Adrenal gland (tissue), 12 donors: ENCODE measurements around the gene ADAMTSL1. TPM values are rescaled to one million over a fixed set of nuclear protein-coding genes. Genes with fewer than 3 reads are reported as not detected.

Source experiments
- DNase-seq, 7 donors: peaks; one replicate each; pipeline ENCODE4 v3.0.0-alpha.2; 2019 to 2020
- H3K27ac ChIP-seq, 5 donors: fragments of 200-600 bp; sonication (generic) in 4 of 5; 1 replicate in 3 of 5; 2 replicates in 2 of 5; pipeline versions ENCODE4 v1.5.1 to v1.8.0; 2016 to 2020; ENCODE audit warnings: mild to moderate bottlenecking in 1 of 5
- H3K27me3 ChIP-seq: fragments of 200-600 bp; 2 replicates; pipeline ENCODE4 v1.8.0; 2021
- H3K36me3 ChIP-seq, 2 donors: fragments of 200-600 bp; replicated peaks in 1 of 2; 1 replicate in 1 of 2; 2 replicates in 1 of 2; pipeline versions ENCODE4 v1.5.1 to v1.8.0; 2018 to 2022
- H3K4me1 ChIP-seq, 2 donors: fragments of 200-600 bp; replicated peaks in 1 of 2; 1 replicate in 1 of 2; 2 replicates in 1 of 2; pipeline versions ENCODE4 v1.5.1 to v1.8.0; 2018 to 2021
- H3K4me3 ChIP-seq, 4 donors: fragments of 200-600 bp; sonication (generic) in 3 of 4; one replicate each; pipeline ENCODE4 v1.5.1; 2016 to 2018
- H3K9me3 ChIP-seq, 3 donors: fragments of 200-600 bp; sonication (generic) in 1 of 3; replicated peaks in 1 of 3; 1 replicate in 2 of 3; 2 replicates in 1 of 3; pipeline versions ENCODE4 v1.5.1 to v1.8.0; 2016 to 2021
- POLR2A ChIP-seq, 2 donors: fragments of 450-650 bp; IDR thresholded peaks; one replicate each; pipeline ENCODE4 v1.6.1; 2017; ENCODE audit warnings: antibody characterized with exemption in 2 of 2, mild to moderate bottlenecking in 2 of 2, moderate library complexity in 1 of 2
- WGBS, 4 donors: extraction: QIAGEN DNeasy Blood & Tissue Kit in 2 of 4; methylation state at CpG; one replicate each; pipeline versions ENCODE4 v1.1.5 to v1.1.7; 2013 to 2017; 5-methylcytosine and 5-hydroxymethylcytosine counted together
- intact Hi-C, 2 donors: fragments of 100-400 bp; cut with DNase I; formaldehyde crosslinking; loops; one replicate each; pipeline versions ENCODE4 v1.14.1 to v1.15.0; 2022 to 2023
- polyA plus RNA-seq, 3 donors: library from polyadenylated mRNA; stranded (reverse); fragments of 200-250 nt in 2 of 3; fragments of 350-450 nt in 1 of 3; fragmentation: Illumina TruSeq in 1 of 3; extraction: RNeasy Lipid Tissue Mini Kit (QIAGEN cat#74804) in 1 of 3; gene quantifications; one replicate each; pipeline ENCODE4 v1.2.3, GENCODE V29; 2013 to 2014
- total RNA-seq, 9 donors: library from RNA; depleted of rRNA in 4 of 9; stranded (reverse); fragments of >200 nt in 4 of 9; fragments of 120-200 nt in 1 of 9; fragmentation: NEBNext Ultra II Directional in 1 of 9; extraction: Animal tissue kit (Norgen Biotek cat#: 25700) in 1 of 9; gene quantifications; one replicate each; pipeline versions ENCODE4 v1.1.0 to v1.2.4, GENCODE V29; 2013 to 2023
- TF ChIP-seq, protein P1 (sequence below), 6 experiments: fragments of 450-650 bp in 4 of 6; fragments of 200-600 bp in 2 of 6; sonication (generic) in 1 of 6; IDR thresholded peaks; 1 replicate in 5 of 6; 2 replicates in 1 of 6; pipeline versions ENCODE4 v1.5.1 to v1.8.0; 2016 to 2021; ENCODE audit warnings: antibody characterized with exemption in 6 of 6, mild to moderate bottlenecking in 2 of 6, moderate library complexity in 1 of 6
- donor health status: healthy with polysubstance abuse.
- donor health status: Bipolar disorder and iron deficiency.
- donor health status: DM: yes; HTN: yes; CAD: no.
- donor health status: DM: no; HTN: no; CAD: no.
- donor health status: DM: no; HTN: no; CAD: no.
- donor health status: DM: yes; HTN: yes; CAD: no.

ADAMTSL1 gene
- total and polyA plus RNA-seq, 12 donors = 4.9 to 38.1 (median 20.6) TPM

DNA sequence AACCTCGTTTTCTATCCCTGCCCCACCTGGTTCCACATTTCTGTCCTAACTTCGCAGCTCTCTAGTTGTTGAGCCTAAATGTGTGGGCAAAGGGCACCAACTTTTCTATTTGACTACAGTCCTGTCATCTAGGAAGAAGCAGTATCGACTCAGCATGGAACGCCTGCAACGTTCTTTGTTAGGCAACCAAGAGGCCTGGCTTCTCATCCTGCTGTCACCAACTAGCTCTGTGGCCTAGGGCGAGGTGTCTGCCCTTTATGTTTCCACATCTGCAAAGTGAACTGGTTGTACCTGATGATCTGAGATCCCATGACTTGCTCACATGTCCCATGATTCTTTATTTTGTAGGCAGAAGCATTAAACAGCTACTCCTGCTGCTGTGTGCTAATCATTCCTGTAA, 248.9 kb downstream of the ADAMTSL1 start:
- Histone ChIP-seq H3K9me3 (no peaks in the 10 kb centered on the region), H3K4me3 (no peak overlapping the region), H3K27me3 (no peaks in the 10 kb centered on the region), H3K36me3 (no peaks in the 10 kb centered on the region), H3K4me1 (peaks cover 4 to 9% of the 10 kb centered on the region in 2 donors), H3K27ac (no peak overlapping the region)
- no peak for DNase-seq
- 89 to 95% (median 93%) methylated on average over 5 to 6 of the region's 6 CpGs for WGBS, 4 donors
- intact Hi-C loops = no loop called here
- no peak for TF ChIP-seq POLR2A (IDR thresholded peaks at IDR 0.05)
- TF ChIP-seq, protein P1, sequence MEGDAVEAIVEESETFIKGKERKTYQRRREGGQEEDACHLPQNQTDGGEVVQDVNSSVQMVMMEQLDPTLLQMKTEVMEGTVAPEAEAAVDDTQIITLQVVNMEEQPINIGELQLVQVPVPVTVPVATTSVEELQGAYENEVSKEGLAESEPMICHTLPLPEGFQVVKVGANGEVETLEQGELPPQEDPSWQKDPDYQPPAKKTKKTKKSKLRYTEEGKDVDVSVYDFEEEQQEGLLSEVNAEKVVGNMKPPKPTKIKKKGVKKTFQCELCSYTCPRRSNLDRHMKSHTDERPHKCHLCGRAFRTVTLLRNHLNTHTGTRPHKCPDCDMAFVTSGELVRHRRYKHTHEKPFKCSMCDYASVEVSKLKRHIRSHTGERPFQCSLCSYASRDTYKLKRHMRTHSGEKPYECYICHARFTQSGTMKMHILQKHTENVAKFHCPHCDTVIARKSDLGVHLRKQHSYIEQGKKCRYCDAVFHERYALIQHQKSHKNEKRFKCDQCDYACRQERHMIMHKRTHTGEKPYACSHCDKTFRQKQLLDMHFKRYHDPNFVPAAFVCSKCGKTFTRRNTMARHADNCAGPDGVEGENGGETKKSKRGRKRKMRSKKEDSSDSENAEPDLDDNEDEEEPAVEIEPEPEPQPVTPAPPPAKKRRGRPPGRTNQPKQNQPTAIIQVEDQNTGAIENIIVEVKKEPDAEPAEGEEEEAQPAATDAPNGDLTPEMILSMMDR (IDR thresholded peaks at IDR 0.05) = no peak

DNA sequence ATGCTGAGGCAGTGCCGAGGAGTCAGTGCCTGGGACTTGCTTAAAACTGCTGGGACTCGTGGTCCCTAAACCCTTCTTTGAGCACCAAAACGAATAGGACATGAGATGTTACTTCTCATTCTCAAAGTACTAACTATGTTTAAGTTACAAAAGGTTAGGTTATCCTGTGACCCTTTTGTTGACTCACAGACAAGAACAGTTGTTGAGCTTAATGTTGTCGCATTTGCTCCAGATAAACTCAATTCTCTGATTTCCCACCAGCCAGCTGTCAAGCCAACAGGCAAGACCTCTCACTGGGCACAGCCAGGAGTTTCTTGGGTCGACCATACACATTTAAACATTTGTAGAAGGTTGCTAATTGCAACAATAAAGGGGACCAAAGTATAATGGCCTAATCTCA, 249.4 kb downstream of the ADAMTSL1 start:
- H3K27me3 ChIP-seq = no peaks in the 10 kb centered on the region
- TF ChIP-seq POLR2A (IDR thresholded peaks at IDR 0.05) = no peak
- TF ChIP-seq, protein P1 (IDR thresholded peaks at IDR 0.05) = no peak
- no peaks in the 10 kb centered on the region for H3K9me3 ChIP-seq
- H3K27ac ChIP-seq = no peak overlapping the region
- no peaks in the 10 kb centered on the region for H3K36me3 ChIP-seq
- intact Hi-C loops = no loop called here
- WGBS, 4 donors = 84 to 88% (median 86%) methylated on average over 5 of the region's 5 CpGs
- peaks cover 4 to 9% of the 10 kb centered on the region in 2 donors for H3K4me1 ChIP-seq
- no peak for DNase-seq
- no peak overlapping the region for H3K4me3 ChIP-seq

DNA sequence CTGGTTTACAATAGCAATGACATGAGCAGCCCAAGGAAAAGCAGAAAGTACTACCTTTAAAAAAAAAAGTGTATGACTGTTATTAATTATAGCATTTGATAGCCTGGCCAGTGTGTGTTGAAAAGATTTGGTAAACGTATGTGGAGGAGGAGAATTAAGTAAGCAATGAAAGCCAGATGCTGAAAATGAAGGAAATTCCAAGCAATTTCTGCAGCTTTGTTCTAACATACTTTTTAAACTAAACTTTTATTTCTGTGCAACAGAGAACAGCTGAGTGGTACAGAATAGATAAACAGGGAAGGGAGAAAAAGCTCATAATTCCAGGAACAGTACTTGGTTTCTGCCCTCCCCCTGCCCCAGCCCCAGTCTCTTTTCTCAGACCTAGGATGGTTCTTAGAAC, 252.6 kb downstream of the ADAMTSL1 start:
- TF ChIP-seq POLR2A (IDR thresholded peaks at IDR 0.05) = no peak
- TF ChIP-seq, protein P1 (IDR thresholded peaks at IDR 0.05) = no peak
- Histone ChIP-seq H3K27me3 (no peaks in the 10 kb centered on the region), H3K27ac (no peak overlapping the region), H3K36me3 (no peaks in the 10 kb centered on the region), H3K4me1 (peaks cover 0 to 9% of the 10 kb centered on the region in 2 donors), H3K4me3 (no peak overlapping the region), H3K9me3 (no peaks in the 10 kb centered on the region)
- DNase-seq = no peak
- intact Hi-C loops = no loop called here
- WGBS, 4 donors = 49 to 67% (median 53%) methylated on average over 1 of the region's 1 CpG

DNA sequence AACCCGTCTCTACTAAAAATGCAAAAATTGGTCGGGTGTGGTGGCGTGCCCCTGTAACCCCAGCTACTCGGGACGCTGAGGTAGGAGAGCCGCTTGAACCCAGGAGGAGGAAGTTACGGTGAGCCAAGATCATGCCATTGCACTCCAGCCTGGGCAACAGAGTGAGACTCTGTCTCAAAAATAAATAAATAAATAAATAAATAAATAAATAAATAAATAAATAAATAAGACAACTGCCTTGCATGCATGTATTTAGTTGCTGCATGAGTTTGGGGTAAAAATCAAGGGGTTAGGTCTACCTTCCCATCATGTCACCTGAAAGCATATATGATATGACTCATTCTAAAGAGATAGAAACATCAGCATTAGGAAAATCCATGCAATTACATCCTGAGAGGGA, 254.0 kb downstream of the ADAMTSL1 start:
- Histone ChIP-seq H3K9me3 (no peaks in the 10 kb centered on the region), H3K4me1 (peaks cover 0 to 9% of the 10 kb centered on the region in 2 donors), H3K27me3 (no peaks in the 10 kb centered on the region), H3K27ac (no peak overlapping the region), H3K4me3 (no peak overlapping the region), H3K36me3 (no peaks in the 10 kb centered on the region)
- WGBS, 4 donors = 96 to 98% (median 97%) methylated on average over 7 of the region's 7 CpGs
- intact Hi-C loops = no loop called here
- TF ChIP-seq POLR2A (IDR thresholded peaks at IDR 0.05) = no peak
- TF ChIP-seq, protein P1 (IDR thresholded peaks at IDR 0.05) = no peak
- no peak for DNase-seq
